H9 (cell line): ENCODE data around the gene NFAM1. TPM values are rescaled to one million over a fixed set of nuclear protein-coding genes. Genes with fewer than 3 reads are reported as not detected.

Experiments
- DNase-seq: peaks from one replicate; pipeline ENCODE4 v3.0.0-alpha.2; 2017
- H2AFZ ChIP-seq: one replicate; pipeline ENCODE4 v1.6.1; 2013; ENCODE audit warnings: mild to moderate bottlenecking, low read length, control low read depth, moderate library complexity
- H2AK5ac ChIP-seq: 2 replicates; pipeline ENCODE4 v1.6.1; 2013; ENCODE audit warnings: low read length, control low read depth, mixed read lengths; ENCODE audit not compliant: insufficient read length
- H2BK120ac ChIP-seq: one replicate; pipeline ENCODE4 v1.6.1; 2013; ENCODE audit warnings: low read depth, mild to moderate bottlenecking, low read length, control low read depth, inconsistent platforms; ENCODE audit not compliant: poor library complexity, severe bottlenecking
- H2BK12ac ChIP-seq: 2 replicates; pipeline ENCODE4 v1.6.1; 2013; ENCODE audit warnings: low read length, control low read depth, mixed read lengths, low read depth; ENCODE audit not compliant: insufficient read length
- H2BK15ac ChIP-seq: 2 replicates; pipeline ENCODE4 v1.6.1; 2013; ENCODE audit warnings: low read depth, low read length, control low read depth
- H2BK20ac ChIP-seq: one replicate; pipeline ENCODE4 v1.6.1; 2013; ENCODE audit warnings: low read depth, mild to moderate bottlenecking, low read length, control low read depth, inconsistent platforms; ENCODE audit not compliant: poor library complexity, severe bottlenecking
- H2BK5ac ChIP-seq: 2 replicates; pipeline ENCODE4 v1.6.1; 2013; ENCODE audit warnings: low read length, control low read depth, mixed read lengths; ENCODE audit not compliant: insufficient read length
- H3K14ac ChIP-seq: 2 replicates; pipeline ENCODE4 v1.6.1; 2013; ENCODE audit warnings: low read length, control low read depth; ENCODE audit not compliant: insufficient read depth
- H3K18ac ChIP-seq: 2 replicates; pipeline ENCODE4 v1.6.1; 2013; ENCODE audit warnings: low read depth, mild to moderate bottlenecking, mixed read lengths, low read length, control low read depth; ENCODE audit not compliant: insufficient read length
- H3K23ac ChIP-seq: 2 replicates; pipeline ENCODE4 v1.6.1; 2013; ENCODE audit warnings: low read length, control low read depth, mixed read lengths, low read depth; ENCODE audit not compliant: insufficient read length
- H3K23me2 ChIP-seq: 2 replicates; pipeline ENCODE4 v1.6.1; 2013; ENCODE audit warnings: low read depth, mild to moderate bottlenecking, mixed read lengths, low read length, control low read depth; ENCODE audit not compliant: insufficient read length, poor library complexity, severe bottlenecking
- H3K27ac ChIP-seq: 2 replicates; pipeline ENCODE4 v1.5.1; 2013; ENCODE audit warnings: low read length, control low read depth, mixed read lengths, low read depth; ENCODE audit not compliant: insufficient read length
- H3K27me3 ChIP-seq: 2 replicates; pipeline ENCODE4 v1.6.1; 2013; ENCODE audit warnings: low read length, control low read depth, inconsistent platforms; ENCODE audit not compliant: insufficient read depth
- H3K4ac ChIP-seq: 2 replicates; pipeline ENCODE4 v1.6.1; 2013; ENCODE audit warnings: low read depth, mild to moderate bottlenecking, control low read depth, inconsistent platforms, low read length, moderate library complexity
- H3K4me1 ChIP-seq: 2 replicates; pipeline ENCODE4 v1.6.1; 2013; ENCODE audit warnings: low read length, control low read depth, inconsistent platforms; ENCODE audit not compliant: insufficient read depth
- H3K4me2 ChIP-seq: 2 replicates; pipeline ENCODE4 v1.6.1; 2013; ENCODE audit warnings: low read length, control low read depth, mixed read lengths; ENCODE audit not compliant: insufficient read length, insufficient read depth
- H3K56ac ChIP-seq: 2 replicates; pipeline ENCODE4 v1.6.1; 2013; ENCODE audit warnings: low read depth, mild to moderate bottlenecking, mixed read lengths, low read length, control low read depth; ENCODE audit not compliant: insufficient read length
- H3K79me1 ChIP-seq: 2 replicates; pipeline ENCODE4 v1.6.1; 2013; ENCODE audit warnings: low read depth, mild to moderate bottlenecking, moderate library complexity, low read length, control low read depth, inconsistent platforms; ENCODE audit not compliant: insufficient read depth, poor library complexity, severe bottlenecking
- H3K79me2 ChIP-seq: 2 replicates; pipeline ENCODE4 v1.6.1; 2013; ENCODE audit warnings: low read length, control low read depth, inconsistent platforms; ENCODE audit not compliant: insufficient read depth
- H3K9ac ChIP-seq: 2 replicates; pipeline ENCODE4 v1.6.1; 2013; ENCODE audit warnings: low read length, control low read depth, mixed read lengths; ENCODE audit not compliant: insufficient read length; ENCODE audit errors: extremely low read depth
- H3K9me3 ChIP-seq: one replicate; pipeline ENCODE4 v1.6.1; 2013; ENCODE audit warnings: low read depth, low read length, inconsistent platforms; ENCODE audit not compliant: control insufficient read depth
- H3T11ph ChIP-seq: one replicate; pipeline ENCODE4 v1.6.1; 2013; ENCODE audit warnings: mild to moderate bottlenecking, low read length, control low read depth, inconsistent platforms
- H4K20me1 ChIP-seq: one replicate; pipeline ENCODE4 v1.6.1; 2013; ENCODE audit not compliant: control insufficient read depth, insufficient read length, insufficient read depth
- H4K5ac ChIP-seq: 2 replicates; pipeline ENCODE4 v1.6.1; 2013; ENCODE audit warnings: low read depth, mild to moderate bottlenecking, mixed read lengths, low read length, control low read depth; ENCODE audit not compliant: insufficient read length
- H4K8ac ChIP-seq: replicated peaks from 2 replicates; pipeline ENCODE4 v1.6.1; 2013; ENCODE audit warnings: low read length, control low read depth, mixed read lengths, low read depth; ENCODE audit not compliant: insufficient read length
- H4K91ac ChIP-seq: 2 replicates; pipeline ENCODE4 v1.6.1; 2013; ENCODE audit warnings: low read depth, mild to moderate bottlenecking, moderate library complexity, mixed read lengths, low read length, control low read depth; ENCODE audit not compliant: insufficient read length
- H3K27ac Mint-ChIP-seq, 3 experiments: 2 replicates in 2 of 3; 3 replicates in 1 of 3; pipeline ENCODE4 v1.8.0; 2020 to 2021; ENCODE audit warnings: mixed read lengths in 3 of 3, mild to moderate bottlenecking in 1 of 3, moderate library complexity in 1 of 3
- H3K27me3 Mint-ChIP-seq: 2 replicates; pipeline ENCODE4 v1.8.0; 2021; ENCODE audit warnings: low read depth, mild to moderate bottlenecking, moderate library complexity, mixed read lengths
- H3K36me3 Mint-ChIP-seq, 3 experiments: 2 replicates in 2 of 3; 3 replicates in 1 of 3; pipeline ENCODE4 v1.8.0; 2020 to 2021; ENCODE audit warnings: low read depth in 3 of 3, mixed read lengths in 3 of 3; ENCODE audit not compliant: insufficient read depth in 1 of 3
- H3K4me1 Mint-ChIP-seq, 2 experiments: 2 replicates each; pipeline ENCODE4 v1.8.0; 2020; ENCODE audit warnings: mixed read lengths in 2 of 2
- H3K4me3 Mint-ChIP-seq, 2 experiments: 2 replicates in 1 of 2; 3 replicates in 1 of 2; pipeline ENCODE4 v1.8.0; 2020 to 2021; ENCODE audit warnings: mild to moderate bottlenecking in 2 of 2, mixed read lengths in 2 of 2, moderate library complexity in 1 of 2
- H3K9me3 Mint-ChIP-seq, 2 experiments: 2 replicates in 1 of 2; 3 replicates in 1 of 2; pipeline ENCODE4 v1.8.0; 2020; ENCODE audit warnings: mild to moderate bottlenecking in 2 of 2, mixed read lengths in 2 of 2, moderate library complexity in 1 of 2
- WGBS: extraction: QIAGEN DNeasy Blood & Tissue Kit; methylation state at CpG from one replicate; pipeline ENCODE4 v1.1.7; 2013; ENCODE audit warnings: missing lambda C conversion rate, low lambda C conversion rate, mixed read lengths; ENCODE audit not compliant: insufficient read length; ENCODE audit errors: extremely low coverage; 5-methylcytosine and 5-hydroxymethylcytosine counted together
- total RNA-seq: library from RNA; stranded (reverse); gene quantifications from 2 replicates; pipeline ENCODE4 v1.2.1, GENCODE V29; 2021
- TF ChIP-seq, protein P1 (sequence below): fragments of 200-600 bp; sonication (generic); conservative IDR thresholded peaks from 3 replicates; pipeline ENCODE4 v1.8.0; 2021; ENCODE audit warnings: antibody characterized with exemption, mild to moderate bottlenecking

The NFAM1 gene
- total RNA-seq, 1 experiment from 2014 or later: 0.68 TPM

DNA sequence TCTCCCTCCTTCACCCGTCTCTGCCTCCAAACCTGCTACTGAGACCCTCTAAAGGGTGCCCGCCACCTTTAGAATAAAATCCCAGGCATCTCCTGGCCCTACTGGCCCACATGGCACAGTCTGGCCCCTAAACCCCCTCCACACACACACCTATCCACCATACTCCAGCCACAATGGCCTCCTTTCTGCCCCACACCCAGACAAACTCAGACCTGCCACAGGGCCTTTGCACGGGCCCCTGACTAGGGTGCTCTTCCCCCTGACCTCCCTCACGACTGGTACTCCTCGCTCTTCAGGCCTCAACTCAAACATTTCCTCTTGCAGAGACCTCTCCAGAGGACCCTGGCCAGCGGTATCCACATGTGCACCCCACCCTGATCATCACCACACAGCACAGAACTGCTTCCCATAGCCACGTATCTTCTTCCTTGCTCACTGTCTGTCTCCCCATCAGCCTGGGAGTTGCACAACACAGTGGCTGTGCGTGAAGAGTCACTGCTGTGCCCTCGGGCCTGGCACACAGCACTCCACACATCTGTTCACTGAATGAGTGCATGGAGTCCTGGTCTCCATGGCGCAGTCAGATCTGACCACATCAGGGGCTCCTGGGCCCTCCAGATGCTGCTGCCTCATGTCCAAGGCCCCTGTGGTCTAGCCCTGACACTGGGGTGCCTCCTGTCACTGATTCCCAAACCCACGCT, 95.5 kb downstream of the NFAM1 start:
- Histone ChIP-seq H4K91ac (no peak overlapping the region), H2BK5ac (no peak overlapping the region), H3K4me1 (no peaks in the 10 kb centered on the region), H3K14ac (no peak overlapping the region), H3K4ac (no peak overlapping the region), H2BK12ac (no peak overlapping the region), H2BK15ac (no peak overlapping the region), H3K27me3 (no peaks in the 10 kb centered on the region), H3K27ac (no peak overlapping the region), H4K20me1 (no peaks in the 10 kb centered on the region), H2AK5ac (no peak overlapping the region), H3K79me1 (no peaks in the 10 kb centered on the region), H4K5ac (no peak overlapping the region), H2BK20ac (no peak overlapping the region), H2AFZ (no peak overlapping the region), H3K79me2 (no peaks in the 10 kb centered on the region; the same call in 1 of the 2 replicates), H2BK120ac (no peak overlapping the region), H3T11ph (no peak overlapping the region), H3K9ac (no peak overlapping the region), H3K56ac (no peak overlapping the region), H3K18ac (no peak overlapping the region), H3K23me2 (no peaks in the 10 kb centered on the region), H3K23ac (no peak overlapping the region), H4K8ac (no peak overlapping the region), H3K9me3 (no peaks in the 10 kb centered on the region), H3K4me2 (no peak overlapping the region)
- WGBS: no CpG with 5 or more reads among the region's 11 CpGs
- Mint-ChIP-seq H3K4me3 (no peak overlapping the region), H3K27me3 (peaks cover 30% of the 10 kb centered on the region), H3K27ac (no peak overlapping the region), H3K4me1 (peaks cover 23 to 33% of the 10 kb centered on the region in 2 experiments), H3K9me3 (no peaks in the 10 kb centered on the region; a peak in 1 of 5 replicates), H3K36me3 (no peaks in the 10 kb centered on the region; a peak in 1 of 7 replicates)
- DNase-seq: no peak
- TF ChIP-seq, protein P1, sequence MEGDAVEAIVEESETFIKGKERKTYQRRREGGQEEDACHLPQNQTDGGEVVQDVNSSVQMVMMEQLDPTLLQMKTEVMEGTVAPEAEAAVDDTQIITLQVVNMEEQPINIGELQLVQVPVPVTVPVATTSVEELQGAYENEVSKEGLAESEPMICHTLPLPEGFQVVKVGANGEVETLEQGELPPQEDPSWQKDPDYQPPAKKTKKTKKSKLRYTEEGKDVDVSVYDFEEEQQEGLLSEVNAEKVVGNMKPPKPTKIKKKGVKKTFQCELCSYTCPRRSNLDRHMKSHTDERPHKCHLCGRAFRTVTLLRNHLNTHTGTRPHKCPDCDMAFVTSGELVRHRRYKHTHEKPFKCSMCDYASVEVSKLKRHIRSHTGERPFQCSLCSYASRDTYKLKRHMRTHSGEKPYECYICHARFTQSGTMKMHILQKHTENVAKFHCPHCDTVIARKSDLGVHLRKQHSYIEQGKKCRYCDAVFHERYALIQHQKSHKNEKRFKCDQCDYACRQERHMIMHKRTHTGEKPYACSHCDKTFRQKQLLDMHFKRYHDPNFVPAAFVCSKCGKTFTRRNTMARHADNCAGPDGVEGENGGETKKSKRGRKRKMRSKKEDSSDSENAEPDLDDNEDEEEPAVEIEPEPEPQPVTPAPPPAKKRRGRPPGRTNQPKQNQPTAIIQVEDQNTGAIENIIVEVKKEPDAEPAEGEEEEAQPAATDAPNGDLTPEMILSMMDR: no peak
